ENCODE results near the gene NLRP4.

The NLRP4 gene

DNA sequence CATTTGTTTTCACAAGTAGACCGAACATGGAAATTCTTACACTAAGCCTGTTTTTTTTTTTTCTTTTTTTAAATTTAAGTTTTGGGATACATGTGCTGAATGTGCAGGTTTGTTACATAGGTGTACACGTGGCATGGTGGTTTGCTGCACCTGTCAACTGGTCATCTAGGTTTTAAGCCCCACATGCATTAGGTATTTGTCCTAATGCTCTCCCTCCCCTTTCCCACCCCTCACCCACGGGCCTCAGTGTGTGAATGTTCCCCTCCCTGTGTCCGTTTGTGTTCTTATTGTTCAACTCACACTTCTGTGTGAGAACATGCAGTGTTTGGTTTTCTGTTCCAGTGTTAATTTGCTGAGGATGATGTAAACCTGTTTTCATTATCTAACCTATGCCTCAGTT, 2.6 kb downstream of the NLRP4 start:
- Histone ChIP-seq H3K36me3 (replicated peaks; ENCODE audit: insufficient read depth, low read length) (no peaks in the 10 kb centered on the region), H3K79me2 (ENCODE audit: low read length) (no peaks in the 10 kb centered on the region), H3F3A (ENCODE audit: insufficient read depth, low read length) (peaks cover 28% of the 10 kb centered on the region), H3K9me2 (replicated peaks; ENCODE audit: insufficient read depth, low read length) (no peaks in the 10 kb centered on the region), H3K9me3 (replicated peaks; ENCODE audit: insufficient read depth, low read length) (no peaks in the 10 kb centered on the region), H3K9ac (ENCODE audit: low read length) (peak overlapping the region; percentile 67), H3K4me3 (ENCODE audit: low read length) (0 out of 2 replicates have a peak overlapping the region, but pooled peaks have one; percentile 19), H2AFZ (ENCODE audit: low read length) (peak overlapping the region; percentile 50; the same call in 1 of the 2 replicates), H3K4me1 (ENCODE audit: low read length) (peaks cover 24% of the 10 kb centered on the region), H3K4me2 (ENCODE audit: low read depth, low read length) (peak overlapping the region; percentile 46; the same call in 1 of the 2 replicates), H3K27me3 (replicated peaks; ENCODE audit: insufficient read depth, low read length) (no peaks in the 10 kb centered on the region), H3K27ac (ENCODE audit: low read length) (peak overlapping the region; percentile 96), H4K20me1 (ENCODE audit: insufficient read depth, low read length) (no peaks in the 10 kb centered on the region)
- DNase-seq: peak; percentile 77
- TF ChIP-seq EZH2phosphoT487 (IDR thresholded peaks at IDR 0.05; ENCODE audit: low read length) (no peak), EZH2 (optimal IDR thresholded peaks at IDR 0.05; ENCODE audit: low read depth, low read length) (no peak)
- TF ChIP-seq, protein P1, sequence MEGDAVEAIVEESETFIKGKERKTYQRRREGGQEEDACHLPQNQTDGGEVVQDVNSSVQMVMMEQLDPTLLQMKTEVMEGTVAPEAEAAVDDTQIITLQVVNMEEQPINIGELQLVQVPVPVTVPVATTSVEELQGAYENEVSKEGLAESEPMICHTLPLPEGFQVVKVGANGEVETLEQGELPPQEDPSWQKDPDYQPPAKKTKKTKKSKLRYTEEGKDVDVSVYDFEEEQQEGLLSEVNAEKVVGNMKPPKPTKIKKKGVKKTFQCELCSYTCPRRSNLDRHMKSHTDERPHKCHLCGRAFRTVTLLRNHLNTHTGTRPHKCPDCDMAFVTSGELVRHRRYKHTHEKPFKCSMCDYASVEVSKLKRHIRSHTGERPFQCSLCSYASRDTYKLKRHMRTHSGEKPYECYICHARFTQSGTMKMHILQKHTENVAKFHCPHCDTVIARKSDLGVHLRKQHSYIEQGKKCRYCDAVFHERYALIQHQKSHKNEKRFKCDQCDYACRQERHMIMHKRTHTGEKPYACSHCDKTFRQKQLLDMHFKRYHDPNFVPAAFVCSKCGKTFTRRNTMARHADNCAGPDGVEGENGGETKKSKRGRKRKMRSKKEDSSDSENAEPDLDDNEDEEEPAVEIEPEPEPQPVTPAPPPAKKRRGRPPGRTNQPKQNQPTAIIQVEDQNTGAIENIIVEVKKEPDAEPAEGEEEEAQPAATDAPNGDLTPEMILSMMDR (IDR thresholded peaks at IDR 0.05; ENCODE audit: low read length): no peak

DNA sequence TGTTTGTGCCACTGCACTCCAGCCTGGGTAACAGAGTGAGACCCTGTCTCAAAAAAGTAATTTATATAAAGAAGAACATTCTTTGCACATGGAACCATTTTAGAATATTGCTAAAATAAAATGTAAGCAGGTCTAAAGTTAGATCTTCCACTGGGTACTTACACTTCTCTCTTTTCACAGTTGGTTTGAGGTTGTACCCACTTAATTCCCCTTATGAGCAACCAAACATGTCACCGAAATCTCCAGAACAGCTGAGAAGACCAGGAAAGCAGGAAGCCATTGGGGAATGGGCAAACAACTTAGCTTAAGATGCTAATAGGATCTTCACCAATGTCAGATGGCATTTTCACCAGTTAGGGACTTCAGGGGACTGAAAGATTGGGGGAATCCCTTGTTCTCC, 18.8 kb downstream of the NLRP4 start:
- Histone ChIP-seq H3K4me2 (ENCODE audit: low read depth, low read length) (no peak overlapping the region), H3F3A (ENCODE audit: insufficient read depth, low read length) (no peaks in the 10 kb centered on the region), H3K9me3 (replicated peaks; ENCODE audit: insufficient read depth, low read length) (no peaks in the 10 kb centered on the region), H3K27ac (ENCODE audit: low read length) (no peak overlapping the region), H3K9me2 (replicated peaks; ENCODE audit: insufficient read depth, low read length) (no peaks in the 10 kb centered on the region), H3K79me2 (ENCODE audit: low read length) (no peaks in the 10 kb centered on the region), H3K9ac (ENCODE audit: low read length) (no peak overlapping the region), H3K4me1 (ENCODE audit: low read length) (no peaks in the 10 kb centered on the region), H3K27me3 (replicated peaks; ENCODE audit: insufficient read depth, low read length) (no peaks in the 10 kb centered on the region), H3K4me3 (ENCODE audit: low read length) (no peak overlapping the region), H2AFZ (ENCODE audit: low read length) (no peak overlapping the region), H4K20me1 (ENCODE audit: insufficient read depth, low read length) (no peaks in the 10 kb centered on the region), H3K36me3 (replicated peaks; ENCODE audit: insufficient read depth, low read length) (no peaks in the 10 kb centered on the region)
- no peak for DNase-seq
- no peak for TF ChIP-seq EZH2phosphoT487 (IDR thresholded peaks at IDR 0.05; ENCODE audit: low read length)
- no peak for TF ChIP-seq EZH2 (optimal IDR thresholded peaks at IDR 0.05; ENCODE audit: low read depth, low read length)
- TF ChIP-seq, protein P1 (IDR thresholded peaks at IDR 0.05; ENCODE audit: low read length): no peak

DNA sequence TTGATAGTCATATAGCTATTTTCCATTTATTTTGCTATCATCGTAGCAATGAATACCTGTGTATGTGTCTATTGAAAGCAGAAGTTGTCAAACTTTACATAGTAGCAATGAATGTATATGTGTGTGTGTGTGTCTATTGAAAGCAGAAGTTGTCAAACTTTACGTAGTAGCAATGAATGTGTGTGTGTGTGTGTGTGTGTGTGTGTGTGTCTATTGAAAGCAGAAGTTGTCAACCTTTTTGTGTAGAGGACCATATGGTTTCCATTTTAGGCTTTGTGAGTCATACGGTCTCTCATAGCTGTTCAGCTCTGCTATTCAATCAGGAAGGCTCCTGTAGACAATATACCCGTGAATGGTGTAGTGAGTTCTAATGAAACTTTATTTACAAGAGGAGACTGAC, 20.8 kb downstream of the NLRP4 start:
- Histone ChIP-seq H3K36me3 (replicated peaks; ENCODE audit: insufficient read depth, low read length) (no peaks in the 10 kb centered on the region), H2AFZ (ENCODE audit: low read length) (no peak overlapping the region), H3K9ac (ENCODE audit: low read length) (no peak overlapping the region), H3K27ac (ENCODE audit: low read length) (no peak overlapping the region), H3K79me2 (ENCODE audit: low read length) (no peaks in the 10 kb centered on the region), H3K4me3 (ENCODE audit: low read length) (no peak overlapping the region), H3F3A (ENCODE audit: insufficient read depth, low read length) (no peaks in the 10 kb centered on the region), H3K4me2 (ENCODE audit: low read depth, low read length) (no peak overlapping the region), H3K4me1 (ENCODE audit: low read length) (no peaks in the 10 kb centered on the region), H3K27me3 (replicated peaks; ENCODE audit: insufficient read depth, low read length) (no peaks in the 10 kb centered on the region), H4K20me1 (ENCODE audit: insufficient read depth, low read length) (no peaks in the 10 kb centered on the region), H3K9me3 (replicated peaks; ENCODE audit: insufficient read depth, low read length) (no peaks in the 10 kb centered on the region), H3K9me2 (replicated peaks; ENCODE audit: insufficient read depth, low read length) (no peaks in the 10 kb centered on the region)
- TF ChIP-seq EZH2phosphoT487 (IDR thresholded peaks at IDR 0.05; ENCODE audit: low read length) (no peak), EZH2 (optimal IDR thresholded peaks at IDR 0.05; ENCODE audit: low read depth, low read length) (no peak)
- TF ChIP-seq, protein P1 (IDR thresholded peaks at IDR 0.05; ENCODE audit: low read length): no peak
- no peak for DNase-seq
